SK-N-SH treated with all-trans-retinoic acid at 6 μM for 48 hours (cell line): Measurements from ENCODE around the gene TRIM71.

Source experiments
- ATAC-seq: fragments of 200-7000 bp; cut with Tn5 transposase; 3 replicates; pipeline ENCODE4 v1.9.1; 2020; ENCODE audit warnings: mild to moderate bottlenecking, moderate library complexity
- ARNTL ChIP-seq: fragments of 450-650 bp; formaldehyde crosslinking; IDR thresholded peaks from 2 replicates; pipeline ENCODE4 v1.5.0; 2020; ENCODE audit warnings: low read depth, mild to moderate bottlenecking, moderate library complexity, borderline replicate concordance
- BACH2 ChIP-seq: fragments of 250-450 bp; sonication (Bioruptor Pico); IDR thresholded peaks from 2 replicates; pipeline ENCODE4 v1.9.0; 2021; ENCODE audit warnings: mild to moderate bottlenecking, borderline replicate concordance
- CREB5 ChIP-seq: fragments of 250-450 bp; sonication (Bioruptor Pico); IDR thresholded peaks from 2 replicates; pipeline ENCODE4 v1.5.1; 2020; ENCODE audit warnings: low read depth, mild to moderate bottlenecking, moderate library complexity
- ESRRG ChIP-seq: fragments of 250-450 bp; sonication (Bioruptor Pico); IDR thresholded peaks from 2 replicates; pipeline ENCODE4 v1.6.1; 2021; ENCODE audit warnings: mild to moderate bottlenecking
- GLIS3 ChIP-seq: fragments of 250-450 bp; sonication (Bioruptor Pico); IDR thresholded peaks from 2 replicates; pipeline ENCODE4 v1.5.0; 2020; ENCODE audit warnings: mild to moderate bottlenecking, moderate library complexity
- ISL1 ChIP-seq: fragments of 250-450 bp; sonication (Bioruptor Pico); IDR thresholded peaks from 2 replicates; pipeline ENCODE4 v2.1.2; 2022; ENCODE audit warnings: mild to moderate bottlenecking, moderate library complexity
- OSR1 ChIP-seq: fragments of 250-450 bp; sonication (Bioruptor Pico); IDR thresholded peaks from 2 replicates; pipeline ENCODE4 v1.8.0; 2022; ENCODE audit warnings: moderate library complexity, mild to moderate bottlenecking, inconsistent platforms
- PATZ1 ChIP-seq: fragments of 250-450 bp; sonication (Bioruptor Pico); IDR thresholded peaks from 2 replicates; pipeline ENCODE4 v1.8.0; 2020; ENCODE audit warnings: mild to moderate bottlenecking, moderate library complexity, borderline replicate concordance
- POU6F1 ChIP-seq: fragments of 250-450 bp; sonication (Bioruptor Pico); IDR thresholded peaks from 2 replicates; pipeline ENCODE4 v1.8.0; 2021; ENCODE audit warnings: low read depth, mild to moderate bottlenecking, moderate library complexity, borderline replicate concordance
- PPARA ChIP-seq: fragments of 250-450 bp; sonication (Bioruptor Pico); IDR thresholded peaks from 2 replicates; pipeline ENCODE4 v1.5.0; 2020; ENCODE audit warnings: mild to moderate bottlenecking, borderline replicate concordance
- RARB ChIP-seq: fragments of 250-450 bp; sonication (Bioruptor Pico); IDR thresholded peaks from 2 replicates; pipeline ENCODE4 v1.8.0; 2021; ENCODE audit warnings: mild to moderate bottlenecking, moderate library complexity
- SNAI2 ChIP-seq: fragments of 250-450 bp; sonication (Bioruptor Pico); IDR thresholded peaks from 2 replicates; pipeline ENCODE4 v1.5.0; 2020; ENCODE audit warnings: mild to moderate bottlenecking, moderate library complexity
- TCF4 ChIP-seq: fragments of 250-450 bp; sonication (Bioruptor Pico); IDR thresholded peaks from 2 replicates; pipeline ENCODE4 v1.8.0; 2021; ENCODE audit warnings: mild to moderate bottlenecking, moderate library complexity, borderline replicate concordance
- TOX ChIP-seq: fragments of 250-450 bp; sonication (Bioruptor Pico); IDR thresholded peaks from 2 replicates; pipeline ENCODE4 v1.8.0; 2021; ENCODE audit warnings: mild to moderate bottlenecking, moderate library complexity, borderline replicate concordance
- TSHZ2 ChIP-seq: fragments of 250-450 bp; sonication (Bioruptor Pico); IDR thresholded peaks from 2 replicates; pipeline ENCODE4 v1.5.0; 2020; ENCODE audit warnings: mild to moderate bottlenecking, moderate library complexity
- ZC3H10 ChIP-seq: fragments of 250-450 bp; sonication (Bioruptor Pico); IDR thresholded peaks from 2 replicates; pipeline ENCODE4 v1.5.1; 2021; ENCODE audit warnings: mild to moderate bottlenecking, moderate library complexity
- ZFP3 ChIP-seq: fragments of 250-450 bp; sonication (Bioruptor Pico); IDR thresholded peaks from 2 replicates; pipeline ENCODE4 v1.5.0; 2020; ENCODE audit warnings: mild to moderate bottlenecking, moderate library complexity
- ZFP30 ChIP-seq: fragments of 450-650 bp; formaldehyde crosslinking; IDR thresholded peaks from 2 replicates; pipeline ENCODE4 v1.5.0; 2022; ENCODE audit warnings: mild to moderate bottlenecking, moderate library complexity
- ZNF565 ChIP-seq: fragments of 450-650 bp; formaldehyde crosslinking; conservative IDR thresholded peaks from 2 replicates; pipeline ENCODE4 v1.5.0; 2020; ENCODE audit warnings: low read depth, mild to moderate bottlenecking, moderate library complexity
- ZNF70 ChIP-seq: fragments of 450-650 bp; formaldehyde crosslinking; IDR thresholded peaks from 2 replicates; pipeline ENCODE4 v1.5.0; 2020; ENCODE audit warnings: mild to moderate bottlenecking, moderate library complexity
- ZNF8 ChIP-seq: fragments of 450-650 bp; formaldehyde crosslinking; IDR thresholded peaks from 2 replicates; pipeline ENCODE4 v1.5.0; 2020; ENCODE audit warnings: mild to moderate bottlenecking, moderate library complexity

Gene TRIM71

GRCh38 chr3:32818229-32818969 lies 602 bp downstream of the TRIM71 start:
- no peak for ATAC-seq
- TF ChIP-seq POU6F1 (CRISPR knock-in tag) (no peak), GLIS3 (CRISPR knock-in tag) (no peak), ISL1 (CRISPR knock-in tag) (no peak), PPARA (CRISPR knock-in tag) (no peak), ZC3H10 (no peak), ZFP30 (CRISPR knock-in tag) (no peak), TSHZ2 (CRISPR knock-in tag) (no peak), ZFP3 (CRISPR knock-in tag) (no peak), TOX (CRISPR knock-in tag) (no peak), RARB (CRISPR knock-in tag) (no peak), SNAI2 (CRISPR knock-in tag) (no peak), CREB5 (CRISPR knock-in tag) (no peak), OSR1 (no peak), ZNF70 (CRISPR knock-in tag) (no peak), ZNF8 (CRISPR knock-in tag) (no peak), TCF4 (no peak), ESRRG (CRISPR knock-in tag) (no peak), BACH2 (CRISPR knock-in tag) (no peak), PATZ1 (CRISPR knock-in tag) (no peak)

GRCh38 chr3:32818970-32819511 lies 1.2 kb downstream of the TRIM71 start:
- ATAC-seq = no peak
- TF ChIP-seq ZFP3 (CRISPR knock-in tag) (no peak), ZNF70 (CRISPR knock-in tag) (no peak), TOX (CRISPR knock-in tag) (no peak), CREB5 (CRISPR knock-in tag) (no peak), POU6F1 (CRISPR knock-in tag) (no peak), PPARA (CRISPR knock-in tag) (no peak), ARNTL (CRISPR knock-in tag) (no peak), ZNF565 (no peak), TSHZ2 (CRISPR knock-in tag) (no peak), OSR1 (no peak), SNAI2 (CRISPR knock-in tag) (no peak), ISL1 (CRISPR knock-in tag) (no peak), TCF4 (no peak), GLIS3 (CRISPR knock-in tag) (no peak)
